ENCODE measurements around the gene FYN. TPM values are rescaled to one million over a fixed set of nuclear protein-coding genes. Genes with fewer than 3 reads are reported as not detected.
"Not testable (repeated sequence)": the region's sequence is repeated elsewhere in the genome, so short reads cannot be mapped to it uniquely, and the experiment has no call there.

The FYN gene
- total RNA-seq, 2 donors from 2014 or later, result 78.9 to 98.7 TPM

DNA sequence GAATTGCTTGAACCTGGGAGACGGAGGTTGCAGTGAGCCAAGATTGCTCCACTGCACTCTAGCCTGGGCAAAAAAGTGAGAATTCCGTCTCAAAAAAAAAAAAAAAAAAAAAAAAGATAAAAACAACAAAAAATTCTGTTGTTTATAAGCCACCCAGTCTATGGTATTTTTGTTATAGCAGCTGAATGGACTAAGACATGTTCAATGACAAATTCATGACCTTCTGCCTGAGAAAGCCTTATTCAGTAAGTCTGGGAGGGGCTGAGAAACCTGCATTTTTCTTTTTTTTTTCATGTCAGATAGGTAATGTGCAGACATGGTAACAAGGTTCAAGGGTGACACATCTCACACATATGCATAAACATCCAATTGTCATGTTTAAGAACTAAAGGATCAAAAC is 227.2 kb downstream of the FYN start:
- TF ChIP-seq, protein P1, sequence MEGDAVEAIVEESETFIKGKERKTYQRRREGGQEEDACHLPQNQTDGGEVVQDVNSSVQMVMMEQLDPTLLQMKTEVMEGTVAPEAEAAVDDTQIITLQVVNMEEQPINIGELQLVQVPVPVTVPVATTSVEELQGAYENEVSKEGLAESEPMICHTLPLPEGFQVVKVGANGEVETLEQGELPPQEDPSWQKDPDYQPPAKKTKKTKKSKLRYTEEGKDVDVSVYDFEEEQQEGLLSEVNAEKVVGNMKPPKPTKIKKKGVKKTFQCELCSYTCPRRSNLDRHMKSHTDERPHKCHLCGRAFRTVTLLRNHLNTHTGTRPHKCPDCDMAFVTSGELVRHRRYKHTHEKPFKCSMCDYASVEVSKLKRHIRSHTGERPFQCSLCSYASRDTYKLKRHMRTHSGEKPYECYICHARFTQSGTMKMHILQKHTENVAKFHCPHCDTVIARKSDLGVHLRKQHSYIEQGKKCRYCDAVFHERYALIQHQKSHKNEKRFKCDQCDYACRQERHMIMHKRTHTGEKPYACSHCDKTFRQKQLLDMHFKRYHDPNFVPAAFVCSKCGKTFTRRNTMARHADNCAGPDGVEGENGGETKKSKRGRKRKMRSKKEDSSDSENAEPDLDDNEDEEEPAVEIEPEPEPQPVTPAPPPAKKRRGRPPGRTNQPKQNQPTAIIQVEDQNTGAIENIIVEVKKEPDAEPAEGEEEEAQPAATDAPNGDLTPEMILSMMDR (IDR thresholded peaks at IDR 0.05), result no peak
- Histone ChIP-seq H3K4me1 (no peaks in the 10 kb centered on the region), H3K4me3 (no peak overlapping the region), H3K27me3 (no peaks in the 10 kb centered on the region), H3K27ac (no peak overlapping the region), H3K36me3 (no peaks in the 10 kb centered on the region), H3K9me3 (no peaks in the 10 kb centered on the region)
- DNase-seq (ENCODE audit: low spot score), result no peak

DNA sequence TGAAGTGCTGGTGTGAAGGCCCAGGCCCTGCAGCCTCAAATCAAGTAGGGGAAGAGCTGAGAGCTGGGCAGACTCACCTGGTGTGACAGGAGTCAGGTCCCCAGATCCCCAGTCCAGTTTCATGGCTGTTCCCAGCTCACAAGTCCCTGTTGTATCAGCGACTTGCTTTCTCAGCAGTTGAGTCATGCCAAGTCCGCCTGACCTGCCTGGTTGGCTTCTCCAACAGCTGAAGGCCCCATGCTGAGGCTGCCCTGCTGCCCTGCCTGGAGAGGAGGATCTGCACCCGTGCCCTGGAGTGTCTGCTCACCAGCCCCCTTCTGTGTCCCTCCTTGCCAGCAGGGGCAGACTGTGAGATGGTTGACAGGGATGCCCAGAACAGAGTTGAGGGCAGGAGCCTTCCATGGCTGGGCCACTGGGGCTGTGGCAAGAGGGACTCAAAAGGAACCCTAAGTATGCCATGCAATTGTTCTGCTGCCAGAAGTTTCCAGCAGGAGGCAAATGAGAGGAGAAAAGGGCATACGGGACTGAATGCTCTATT is 228.3 kb downstream of the FYN start:
- TF ChIP-seq, protein P1 (IDR thresholded peaks at IDR 0.05), result no peak
- no peak for DNase-seq (ENCODE audit: low spot score)
- Histone ChIP-seq H3K4me1 (no peaks in the 10 kb centered on the region), H3K27me3 (no peaks in the 10 kb centered on the region), H3K9me3 (no peaks in the 10 kb centered on the region), H3K27ac (no peak overlapping the region), H3K36me3 (no peaks in the 10 kb centered on the region), H3K4me3 (no peak overlapping the region)

GRCh38 chr6:111642463-111643158 is 230.6 kb downstream of the FYN start:
- Histone ChIP-seq H3K27ac (no peak overlapping the region), H3K9me3 (no peaks in the 10 kb centered on the region), H3K4me3 (no peak overlapping the region), H3K27me3 (no peaks in the 10 kb centered on the region), H3K36me3 (no peaks in the 10 kb centered on the region), H3K4me1 (no peaks in the 10 kb centered on the region)
- peak; percentile 79 for DNase-seq (ENCODE audit: low spot score)
- TF ChIP-seq, protein P1 (IDR thresholded peaks at IDR 0.05), result peak; percentile 47 to 80

DNA sequence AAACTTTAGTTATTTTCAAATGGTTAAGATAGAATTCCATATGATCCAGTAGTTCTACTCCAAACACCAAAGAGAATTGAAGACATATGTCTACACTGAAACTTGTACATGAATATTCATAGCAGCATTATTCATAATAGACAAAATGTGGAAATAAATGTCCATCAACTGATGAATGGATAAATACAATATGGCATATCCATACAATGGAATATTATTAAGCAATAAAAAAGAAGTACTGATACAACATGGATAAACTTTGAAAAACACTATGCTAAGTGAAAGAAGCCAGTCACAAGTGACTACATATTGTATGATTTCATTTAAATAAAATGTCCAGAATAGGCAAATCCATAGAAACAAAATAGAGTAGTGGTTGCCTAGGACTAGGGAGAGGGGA is 234.0 kb downstream of the FYN start:
- DNase-seq (ENCODE audit: low spot score), result no peak
- H3K27ac ChIP-seq, result no peak overlapping the region
- H3K4me3 ChIP-seq, result no peak overlapping the region
- TF ChIP-seq, protein P1 (IDR thresholded peaks at IDR 0.05), result no peak
- no peaks in the 10 kb centered on the region for H3K4me1 ChIP-seq
- H3K36me3 ChIP-seq, result no peaks in the 10 kb centered on the region
- no peaks in the 10 kb centered on the region for H3K27me3 ChIP-seq
- no peaks in the 10 kb centered on the region for H3K9me3 ChIP-seq

DNA sequence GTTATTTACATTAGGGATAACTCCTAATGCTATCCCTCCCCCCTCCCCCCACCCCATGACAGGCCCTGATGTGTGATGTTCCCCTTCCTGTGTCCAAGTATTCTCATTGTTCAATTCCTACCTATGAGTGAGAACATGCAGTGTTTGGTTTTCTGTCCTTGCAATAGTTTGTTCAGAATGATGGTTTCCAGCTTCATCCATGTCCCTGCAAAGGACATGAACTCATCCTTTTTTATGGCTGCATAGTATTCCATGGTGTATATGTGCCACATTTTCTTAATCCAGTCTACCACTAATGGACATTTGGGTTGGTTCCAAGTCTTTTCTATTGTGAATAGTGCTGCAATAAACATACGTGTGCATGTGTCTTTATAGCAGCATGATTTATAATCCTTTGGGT is 238.3 kb downstream of the FYN start:
- H3K27me3 ChIP-seq; H3K36me3 ChIP-seq; DNase-seq (ENCODE audit: low spot score); H3K4me3 ChIP-seq; H3K9me3 ChIP-seq; H3K4me1 ChIP-seq; H3K27ac ChIP-seq: not testable (repeated sequence)

- H3K27ac ChIP-seq, result no peak overlapping the region
- no peaks in the 10 kb centered on the region for H3K9me3 ChIP-seq
- peaks cover 0 to 3% of the 10 kb centered on the region in 2 donors for H3K4me1 ChIP-seq
- H3K4me3 ChIP-seq, result no peak overlapping the region
- TF ChIP-seq, protein P1 (IDR thresholded peaks at IDR 0.05), result no peak
- no peaks in the 10 kb centered on the region for H3K27me3 ChIP-seq
- no peaks in the 10 kb centered on the region for H3K36me3 ChIP-seq
- DNase-seq (ENCODE audit: low spot score), result no peak
Measured at GRCh38 chr6:111633822-111634221, 239.4 kb downstream of the FYN start.
